Thymus (tissue), 2 donors: ENCODE results near the gene MUC5AC. TPM values are rescaled to one million over a fixed set of nuclear protein-coding genes. Genes with fewer than 3 reads are reported as not detected.

Experiments used
- polyA plus RNA-seq: library from polyadenylated mRNA; stranded (reverse); fragments of 200-250 nt; gene quantifications from one replicate; pipeline ENCODE4 v1.2.3, GENCODE V29; 2013
- total RNA-seq: library from RNA; stranded (reverse); fragments of 120-200 nt; gene quantifications from one replicate; pipeline ENCODE4 v1.2.4, GENCODE V29; 2013
- donor health status: healthy.

The MUC5AC gene
- total and polyA plus RNA-seq, 2 donors: 0.02 to 0.05 TPM

Other genes starting within 250 kb of the MUC5AC start
- gene CHID1, start 247.1 kb upstream of the MUC5AC start, total RNA-seq: 17.8 TPM
- 35.7 TPM for gene CHID1, start 247.1 kb upstream of the MUC5AC start, polyA plus RNA-seq
- 14.6 TPM for gene AP2A2, start 232.1 kb upstream of the MUC5AC start, total RNA-seq
- 57.2 TPM for gene AP2A2, start 232.1 kb upstream of the MUC5AC start, polyA plus RNA-seq
- gene MUC6, start 121.2 kb upstream of the MUC5AC start, total RNA-seq: 0.19 TPM
- 0.16 TPM for gene MUC6, start 121.2 kb upstream of the MUC5AC start, polyA plus RNA-seq
- gene MUC2, start 83.1 kb upstream of the MUC5AC start, total RNA-seq: under 0.01 TPM
- under 0.01 TPM for gene MUC2, start 83.1 kb upstream of the MUC5AC start, polyA plus RNA-seq
- gene MUC5B, start 65.1 kb downstream of the MUC5AC start, total RNA-seq: under 0.01 TPM
- gene MUC5B, start 65.1 kb downstream of the MUC5AC start, polyA plus RNA-seq: 0.02 TPM
- 10.9 TPM for gene TOLLIP, start 151.7 kb downstream of the MUC5AC start, total RNA-seq
- gene TOLLIP, start 151.7 kb downstream of the MUC5AC start, polyA plus RNA-seq: 25.4 TPM
- gene BRSK2, start 232.0 kb downstream of the MUC5AC start, total RNA-seq: 0.14 TPM
- 1.1 TPM for gene BRSK2, start 232.0 kb downstream of the MUC5AC start, polyA plus RNA-seq